Colonic mucosa (tissue), 4 donors: ENCODE measurements around the gene CCM2. TPM values are rescaled to one million over a fixed set of nuclear protein-coding genes. Genes with fewer than 3 reads are reported as not detected.

ENCODE experiments used
- DNase-seq: peaks from one replicate; pipeline ENCODE4 v3.0.0-alpha.2; 2020
- H3K27ac ChIP-seq: fragments of 200-600 bp; one replicate; pipeline ENCODE4 v1.8.0; 2021
- H3K27me3 ChIP-seq: fragments of 200-600 bp; one replicate; pipeline ENCODE4 v1.8.0; 2021
- H3K36me3 ChIP-seq: fragments of 200-600 bp; one replicate; pipeline ENCODE4 v1.8.0; 2021
- H3K4me1 ChIP-seq: fragments of 200-600 bp; one replicate; pipeline ENCODE4 v1.8.0; 2021; ENCODE audit warnings: mild to moderate bottlenecking
- H3K4me3 ChIP-seq: fragments of 200-600 bp; one replicate; pipeline ENCODE4 v1.8.0; 2021
- H3K9ac ChIP-seq, 2 donors: one replicate each; pipeline ENCODE4 v1.7.0; 2013; ENCODE audit warnings: control low read depth in 2 of 2, low read depth in 2 of 2, low read length in 2 of 2
- H3K9me3 ChIP-seq: fragments of 200-600 bp; one replicate; pipeline ENCODE4 v1.8.0; 2021
- intact Hi-C: fragments of 100-400 bp; cut with DNase I; formaldehyde crosslinking; loops from one replicate; pipeline ENCODE4 v1.14.1; 2022
- total RNA-seq, 2 donors: library from RNA; stranded (reverse); fragmentation: NEBNext Ultra II Directional in 1 of 2; extraction: Animal tissue kit (Norgen Biotek cat#: 25700) in 1 of 2; gene quantifications; one replicate each; pipeline ENCODE4 v1.2.1, GENCODE V29; 2021
- TF ChIP-seq, protein P1 (sequence below): fragments of 200-600 bp; IDR thresholded peaks from one replicate; pipeline ENCODE4 v1.8.0; 2022; ENCODE audit warnings: antibody characterized with exemption, mild to moderate bottlenecking
- donor health status: healthy.
- donor health status: DM: no; HTN: no; CAD: no.
- donor health status: DM: no; HTN: no; CAD: no.

Gene CCM2
- total RNA-seq, 2 donors from 2014 or later: 34.8 to 38.0 TPM

DNA sequence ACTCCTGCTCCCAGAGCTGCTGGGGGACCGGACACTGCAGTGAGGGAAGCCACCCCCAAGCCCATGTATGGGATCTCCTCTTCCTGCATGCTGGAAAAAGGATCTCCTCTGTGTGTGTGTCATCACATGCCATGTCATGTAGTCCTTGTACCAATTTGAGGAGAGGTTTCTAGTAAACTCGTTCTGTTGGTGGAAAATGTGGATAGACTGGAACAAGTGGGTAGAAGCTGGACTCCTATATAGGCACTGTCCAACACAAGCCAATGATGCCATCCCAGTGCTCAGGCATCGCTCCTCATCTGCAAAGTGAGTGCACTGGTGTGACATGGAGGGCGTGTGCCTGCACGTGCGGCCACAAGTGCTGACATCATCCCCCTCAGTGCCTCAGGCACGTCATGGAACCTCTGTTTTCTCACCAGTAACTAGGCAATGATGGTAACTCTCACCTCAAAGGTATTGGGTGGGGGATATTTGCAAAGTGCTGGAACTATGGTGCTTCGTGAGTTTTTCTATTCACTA, 40.5 kb upstream of the CCM2 start:
- TF ChIP-seq, protein P1, sequence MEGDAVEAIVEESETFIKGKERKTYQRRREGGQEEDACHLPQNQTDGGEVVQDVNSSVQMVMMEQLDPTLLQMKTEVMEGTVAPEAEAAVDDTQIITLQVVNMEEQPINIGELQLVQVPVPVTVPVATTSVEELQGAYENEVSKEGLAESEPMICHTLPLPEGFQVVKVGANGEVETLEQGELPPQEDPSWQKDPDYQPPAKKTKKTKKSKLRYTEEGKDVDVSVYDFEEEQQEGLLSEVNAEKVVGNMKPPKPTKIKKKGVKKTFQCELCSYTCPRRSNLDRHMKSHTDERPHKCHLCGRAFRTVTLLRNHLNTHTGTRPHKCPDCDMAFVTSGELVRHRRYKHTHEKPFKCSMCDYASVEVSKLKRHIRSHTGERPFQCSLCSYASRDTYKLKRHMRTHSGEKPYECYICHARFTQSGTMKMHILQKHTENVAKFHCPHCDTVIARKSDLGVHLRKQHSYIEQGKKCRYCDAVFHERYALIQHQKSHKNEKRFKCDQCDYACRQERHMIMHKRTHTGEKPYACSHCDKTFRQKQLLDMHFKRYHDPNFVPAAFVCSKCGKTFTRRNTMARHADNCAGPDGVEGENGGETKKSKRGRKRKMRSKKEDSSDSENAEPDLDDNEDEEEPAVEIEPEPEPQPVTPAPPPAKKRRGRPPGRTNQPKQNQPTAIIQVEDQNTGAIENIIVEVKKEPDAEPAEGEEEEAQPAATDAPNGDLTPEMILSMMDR: no peak
- H3K4me1 ChIP-seq: peaks cover 7% of the 10 kb centered on the region
- H3K9ac ChIP-seq: no peak overlapping the region
- H3K27me3 ChIP-seq: peaks cover 8% of the 10 kb centered on the region
- no peak overlapping the region for H3K4me3 ChIP-seq
- H3K36me3 ChIP-seq: no peaks in the 10 kb centered on the region
- DNase-seq: no peak
- intact Hi-C loops: no loop called here
- no peaks in the 10 kb centered on the region for H3K9me3 ChIP-seq
- H3K27ac ChIP-seq: no peak overlapping the region

DNA sequence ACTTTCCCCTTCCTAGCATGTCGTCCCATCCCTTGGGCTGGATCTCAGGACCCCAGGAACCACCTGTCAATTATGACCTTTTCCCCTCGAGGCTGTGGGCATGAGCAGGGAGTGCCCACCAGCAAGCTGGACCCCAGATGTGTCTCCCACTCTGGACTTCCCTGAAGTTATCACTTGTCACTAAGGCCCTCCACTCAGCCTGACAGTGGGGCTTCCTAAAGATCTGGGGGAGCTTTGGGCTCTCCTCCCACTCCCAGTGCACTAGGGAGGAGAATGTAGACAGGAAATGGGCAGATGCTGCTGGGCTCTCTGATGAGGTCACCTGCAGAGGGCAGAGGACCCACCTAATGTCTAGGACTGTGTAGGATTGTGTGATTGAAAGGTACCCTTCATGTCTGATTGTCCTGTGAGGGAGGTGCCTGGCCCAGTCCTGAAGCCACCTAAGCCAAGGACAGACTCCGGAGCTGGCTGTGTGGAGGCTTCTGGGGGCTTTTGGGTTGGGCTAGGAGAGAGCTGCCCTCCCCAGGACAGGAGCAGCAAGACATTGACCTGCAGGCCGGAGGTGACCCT, 39.9 kb upstream of the CCM2 start:
- Histone ChIP-seq H3K4me1 (peaks cover 7% of the 10 kb centered on the region), H3K27me3 (peaks cover 8% of the 10 kb centered on the region), H3K9me3 (no peaks in the 10 kb centered on the region), H3K36me3 (no peaks in the 10 kb centered on the region), H3K9ac (no peak overlapping the region), H3K4me3 (no peak overlapping the region), H3K27ac (no peak overlapping the region)
- TF ChIP-seq, protein P1: no peak
- no peak for DNase-seq
- intact Hi-C loops: no loop called here

DNA sequence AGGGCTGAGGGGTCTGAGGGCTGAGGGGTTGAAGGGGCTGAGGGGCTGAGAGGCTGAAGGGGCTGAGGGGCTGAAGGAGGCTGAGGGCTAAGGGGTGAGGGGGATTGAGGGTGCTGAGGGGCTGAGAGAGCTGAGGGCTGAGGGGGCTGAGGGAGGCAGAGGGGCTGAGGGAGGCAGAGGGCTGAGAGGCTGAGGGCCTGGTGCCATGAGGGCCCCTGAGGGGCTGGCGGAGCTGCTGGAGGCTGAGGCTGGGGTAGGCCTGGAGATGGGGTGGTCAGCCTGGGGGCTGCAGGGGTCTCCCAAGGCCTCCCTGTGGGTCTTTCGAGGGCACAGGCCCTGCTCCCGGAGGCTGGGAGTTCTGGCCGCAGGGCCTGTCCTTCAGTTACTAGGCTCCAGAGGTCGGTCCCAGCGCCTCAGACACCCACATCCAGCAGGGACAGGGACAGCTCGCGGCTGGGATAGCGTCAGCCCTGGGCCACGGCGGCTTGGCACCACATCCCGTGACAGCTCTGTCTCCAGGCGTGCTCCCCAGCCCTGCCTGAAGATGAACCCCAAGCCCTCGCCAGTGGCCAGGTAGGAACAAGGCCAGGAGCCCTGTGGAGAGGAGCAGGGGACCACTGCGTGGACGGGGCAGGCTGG, 38.0 kb upstream of the CCM2 start:
- Histone ChIP-seq H3K4me3 (peak overlapping the region; percentile 33), H3K9me3 (no peaks in the 10 kb centered on the region), H3K4me1 (peaks cover 7% of the 10 kb centered on the region), H3K9ac (no peak overlapping the region), H3K27me3 (peaks cover 8% of the 10 kb centered on the region), H3K36me3 (no peaks in the 10 kb centered on the region), H3K27ac (no peak overlapping the region)
- no peak for DNase-seq
- TF ChIP-seq, protein P1: no peak
- intact Hi-C loops: no loop called here

DNA sequence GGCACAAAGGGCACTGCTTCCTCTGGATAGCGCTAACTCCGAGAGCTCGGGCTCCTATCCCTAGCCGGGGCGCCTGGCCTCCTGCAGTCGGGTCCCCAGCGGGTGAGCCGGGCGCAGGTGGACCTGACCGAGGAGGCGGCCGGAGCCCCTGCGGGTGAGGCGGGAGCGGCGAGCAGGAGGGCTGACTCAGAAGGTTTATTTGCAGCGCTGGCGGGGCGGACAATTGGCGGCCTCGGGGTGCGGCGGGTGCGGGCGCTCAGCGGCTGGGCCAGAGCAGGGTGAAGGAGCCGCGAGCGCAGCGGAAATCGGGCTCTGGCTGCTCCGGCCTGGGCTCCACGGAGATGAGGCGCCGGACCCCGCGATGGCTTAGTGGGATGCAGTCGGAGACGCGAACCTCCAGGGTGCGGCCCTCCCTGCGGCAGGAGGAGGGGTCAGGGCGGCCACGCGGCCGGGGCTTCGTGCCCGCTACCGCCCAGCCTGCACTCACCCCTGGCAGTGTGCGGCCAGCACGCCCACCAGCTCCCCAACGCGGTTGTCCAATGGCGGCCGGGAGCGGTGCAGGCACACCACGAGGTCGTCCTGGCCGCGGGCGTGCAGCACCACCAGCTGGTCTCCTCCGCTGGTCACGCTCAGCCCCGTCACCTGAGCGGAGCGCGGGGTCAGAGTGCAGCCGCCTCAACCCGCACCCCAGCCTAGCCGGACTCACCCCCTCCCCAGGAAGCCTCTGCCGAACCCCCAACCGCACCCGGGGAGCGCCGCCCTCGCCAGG, 37.3 kb upstream of the CCM2 start:
- Histone ChIP-seq H3K4me3 (peak overlapping the region; percentile 33), H3K27me3 (peaks cover 8% of the 10 kb centered on the region), H3K27ac (no peak overlapping the region), H3K4me1 (peaks cover 7% of the 10 kb centered on the region), H3K9ac (no peak overlapping the region), H3K9me3 (no peaks in the 10 kb centered on the region), H3K36me3 (no peaks in the 10 kb centered on the region)
- DNase-seq: no peak
- TF ChIP-seq, protein P1: no peak
- intact Hi-C loops: no loop called here

DNA sequence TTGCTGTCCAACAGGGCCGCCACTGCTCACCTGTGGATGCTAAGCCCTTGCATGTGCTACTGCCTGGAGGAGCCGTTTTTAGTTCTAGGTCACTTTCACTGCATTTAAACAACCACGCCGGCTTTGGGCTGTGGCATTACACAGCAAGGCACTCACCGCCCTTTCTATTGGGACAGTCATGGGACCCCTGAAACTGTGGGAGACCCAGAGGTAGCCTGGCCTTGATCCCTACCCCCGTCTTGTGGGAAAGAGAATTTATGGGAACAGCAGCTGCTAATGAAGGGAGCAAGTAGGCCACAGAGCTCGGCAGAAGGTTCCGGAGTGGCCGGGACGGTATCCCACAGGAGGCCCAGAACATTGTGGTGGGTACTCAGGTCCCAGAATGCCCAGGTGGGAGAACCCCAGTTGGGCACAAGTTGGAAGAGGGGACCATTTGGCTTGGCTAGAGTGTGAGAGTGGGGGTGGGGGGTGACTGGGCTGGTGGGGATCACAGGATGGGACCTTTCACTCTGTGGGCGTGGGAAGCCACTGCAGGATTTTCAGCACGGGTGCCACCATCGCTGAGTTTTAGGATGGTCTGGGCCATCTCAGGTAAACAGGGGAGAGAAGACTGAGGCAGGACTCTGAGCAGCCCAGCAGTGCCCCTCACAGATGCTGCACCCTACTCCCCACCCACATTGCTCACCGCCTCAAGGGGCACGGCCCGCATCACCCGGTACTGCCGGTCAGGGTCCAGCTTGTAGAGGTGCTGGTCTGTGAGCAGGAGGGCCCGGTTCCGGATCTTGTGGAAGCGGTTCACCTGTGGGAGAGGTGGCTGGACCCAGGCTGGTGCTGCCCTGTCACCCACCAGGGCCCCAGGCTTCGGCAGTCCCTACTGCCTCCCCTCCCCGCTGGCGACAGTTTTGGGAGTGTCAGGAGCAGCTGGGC, 36.4 kb upstream of the CCM2 start:
- no peaks in the 10 kb centered on the region for H3K36me3 ChIP-seq
- no peaks in the 10 kb centered on the region for H3K9me3 ChIP-seq
- peaks cover 8% of the 10 kb centered on the region for H3K27me3 ChIP-seq
- no peak overlapping the region for H3K9ac ChIP-seq
- H3K4me3 ChIP-seq: no peak overlapping the region
- TF ChIP-seq, protein P1: no peak
- intact Hi-C loops: no loop called here
- H3K27ac ChIP-seq: no peak overlapping the region
- no peak for DNase-seq
- peaks cover 7% of the 10 kb centered on the region for H3K4me1 ChIP-seq
